Colon (tissue), 2 donors: Measurements from ENCODE around the gene KRTAP17-1.
"Not testable (repeated sequence)": the region's sequence is repeated elsewhere in the genome, so short reads cannot be mapped to it uniquely, and the experiment has no call there.

Experiments
- FAIRE-seq: peaks from 2 replicates; lab custom pipeline; 2012; peaks lifted over from hg19 to GRCh38; lab: Jason Lieb, UNC
- donor health status: control.
- donor health status: control.

Gene KRTAP17-1

DNA sequence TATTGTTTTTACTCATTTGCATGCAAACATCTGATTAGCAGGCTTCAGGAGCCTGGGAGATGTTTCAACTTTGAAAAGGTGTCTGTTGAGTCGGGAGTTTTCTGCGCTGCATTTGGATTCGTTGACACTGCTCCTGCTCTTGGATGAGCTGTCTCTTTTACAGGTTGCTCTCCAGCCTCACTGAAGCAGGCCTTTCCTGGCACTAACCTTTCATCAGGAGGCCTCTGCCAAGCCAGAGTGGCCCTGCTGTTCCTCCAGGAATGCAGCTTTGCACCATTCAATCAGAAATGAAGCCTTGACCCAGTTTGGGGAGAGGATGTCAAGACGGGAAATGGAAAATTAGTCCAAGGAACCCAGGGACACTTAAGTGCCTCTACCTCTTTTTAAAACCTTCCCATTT lies 12.5 kb downstream of the KRTAP17-1 start:
- no peak for FAIRE-seq

DNA sequence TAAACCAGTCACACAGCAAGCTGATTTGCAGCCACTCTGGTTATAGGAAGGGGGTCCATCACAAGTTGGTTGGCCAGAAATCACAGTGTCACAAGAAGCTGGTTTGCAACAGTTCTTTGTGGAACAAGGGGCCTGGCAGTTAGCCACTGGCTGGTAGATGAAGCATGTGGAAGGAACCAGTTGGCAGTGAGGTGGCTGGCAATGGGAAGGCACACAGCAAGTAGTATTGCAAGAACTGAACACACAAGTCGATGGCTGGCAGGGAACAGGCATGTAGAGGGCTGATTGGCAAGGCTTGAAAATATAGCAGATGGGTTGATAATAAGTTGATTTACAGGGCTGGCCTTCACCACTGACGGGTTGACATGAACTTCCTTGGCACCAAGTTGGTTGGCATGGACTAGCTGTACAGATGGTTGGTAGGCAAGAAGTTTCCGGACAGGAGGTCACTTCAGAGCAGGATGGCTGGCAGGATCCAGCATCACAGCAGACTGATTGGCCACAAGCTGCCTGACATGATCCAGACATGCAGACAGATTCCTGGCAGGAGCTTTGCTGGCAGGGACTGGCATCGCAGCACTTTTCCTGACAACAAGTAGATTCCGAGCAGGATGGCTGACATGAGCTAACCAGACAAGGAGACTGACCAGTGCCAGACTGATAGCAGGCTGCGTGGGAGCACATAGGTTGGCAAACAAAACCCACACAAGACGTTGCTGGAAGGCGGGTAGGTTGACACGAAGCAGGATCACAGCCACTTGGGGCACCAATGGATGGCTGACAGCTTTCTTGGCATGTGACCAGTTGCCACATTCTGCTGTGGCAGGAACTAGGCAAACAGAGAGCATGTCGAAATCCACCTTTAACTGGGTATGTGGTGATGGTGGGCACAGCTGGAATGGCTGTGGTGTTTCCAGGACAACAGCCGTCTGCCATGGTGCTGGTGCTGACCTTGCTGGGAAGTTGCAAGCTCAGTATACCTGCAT lies 13.3 kb downstream of the KRTAP17-1 start, which contains the start of gene KRTAP29-1:
TSS of gene KRTAP29-1 (minus strand) at position 936 of the 986 bp plus-strand sequence. CDS start at position 936, 0 bp downstream.
- no peak for FAIRE-seq

- FAIRE-seq = no peak
These were observed 14.2 kb downstream of the KRTAP17-1 start for GRCh38 chr17:41301204-41301790.

- FAIRE-seq = no peak
These were observed 16.9 kb downstream of the KRTAP17-1 start for GRCh38 chr17:41298458-41299135.

DNA sequence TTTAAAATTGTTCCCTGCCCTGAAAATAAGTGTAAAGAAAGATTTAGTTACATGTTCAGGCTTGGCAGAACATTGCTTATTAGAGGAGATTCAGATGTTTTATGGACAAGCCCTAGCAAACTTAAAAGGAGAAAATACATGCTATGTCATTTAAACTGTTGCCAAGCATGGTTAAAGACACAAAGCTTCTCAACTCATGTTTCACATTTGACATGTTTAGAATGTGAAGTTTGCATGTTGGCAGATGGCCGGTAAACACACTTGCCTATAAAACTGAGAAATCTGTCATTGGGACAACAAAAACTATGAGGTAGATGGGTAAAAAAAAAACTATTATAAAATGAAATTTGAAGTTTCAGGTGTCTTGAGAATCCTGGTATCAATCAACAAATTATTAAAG lies 18.7 kb downstream of the KRTAP17-1 start:
- FAIRE-seq = no peak

DNA sequence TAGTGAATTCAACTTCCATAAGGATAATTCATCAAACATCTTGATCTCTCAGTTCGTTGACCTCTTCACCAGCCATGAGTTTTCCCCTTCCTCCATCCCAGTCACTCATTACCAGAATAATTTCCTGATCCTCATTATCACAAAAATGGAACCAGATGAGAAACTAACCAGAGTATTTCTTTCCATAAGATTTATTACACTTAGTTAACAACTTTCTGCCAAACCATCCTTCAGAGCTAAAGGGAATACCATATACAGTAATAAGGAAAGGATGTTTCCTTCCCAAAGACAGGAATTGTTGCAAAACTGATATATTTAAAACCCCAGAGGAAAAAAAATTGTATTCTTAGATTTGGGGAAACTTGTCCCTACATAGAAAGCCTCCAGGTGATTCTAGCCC lies 21.5 kb downstream of the KRTAP17-1 start:
- no peak for FAIRE-seq

DNA sequence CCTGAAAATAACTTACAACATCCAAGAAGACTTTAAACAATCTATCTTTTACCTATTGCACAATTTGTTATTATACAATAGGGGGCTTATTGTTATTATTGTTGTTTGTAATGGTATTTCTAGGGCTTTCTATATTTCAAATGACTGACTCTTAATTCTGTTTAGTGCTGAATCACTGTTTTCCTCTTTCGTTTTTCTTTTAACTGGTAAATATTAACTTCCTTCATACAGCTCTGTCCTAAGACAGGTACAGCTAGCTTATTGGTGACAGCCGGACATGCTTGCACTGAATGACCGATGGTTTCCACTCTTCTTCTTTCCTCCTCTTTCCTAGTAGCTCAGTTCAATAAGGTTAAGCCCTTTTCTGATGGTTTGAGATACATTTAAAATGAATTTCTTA lies 28.5 kb downstream of the KRTAP17-1 start:
- FAIRE-seq = no peak

- no peak for FAIRE-seq
These were observed 31.0 kb downstream of the KRTAP17-1 start for GRCh38 chr17:41284546-41284945.

DNA sequence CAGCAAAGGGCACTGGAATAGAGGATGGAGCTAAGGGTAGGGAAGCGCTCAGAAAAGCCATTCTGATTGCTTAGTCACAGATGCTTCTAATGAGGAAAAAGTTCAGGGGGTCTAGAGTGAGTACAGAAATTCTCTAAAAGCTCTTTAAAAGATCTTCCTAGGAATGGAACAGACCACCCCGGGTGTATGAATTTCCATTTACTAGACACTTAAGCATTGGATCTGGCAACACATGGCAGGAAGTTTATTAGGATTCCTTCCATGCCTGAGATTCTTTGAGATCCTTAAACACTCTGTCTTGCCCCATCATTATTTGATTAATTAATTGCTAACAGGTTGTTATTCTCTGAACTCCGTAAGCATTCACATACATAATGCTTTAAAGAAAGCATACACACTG lies 31.5 kb downstream of the KRTAP17-1 start:
- no peak for FAIRE-seq

DNA sequence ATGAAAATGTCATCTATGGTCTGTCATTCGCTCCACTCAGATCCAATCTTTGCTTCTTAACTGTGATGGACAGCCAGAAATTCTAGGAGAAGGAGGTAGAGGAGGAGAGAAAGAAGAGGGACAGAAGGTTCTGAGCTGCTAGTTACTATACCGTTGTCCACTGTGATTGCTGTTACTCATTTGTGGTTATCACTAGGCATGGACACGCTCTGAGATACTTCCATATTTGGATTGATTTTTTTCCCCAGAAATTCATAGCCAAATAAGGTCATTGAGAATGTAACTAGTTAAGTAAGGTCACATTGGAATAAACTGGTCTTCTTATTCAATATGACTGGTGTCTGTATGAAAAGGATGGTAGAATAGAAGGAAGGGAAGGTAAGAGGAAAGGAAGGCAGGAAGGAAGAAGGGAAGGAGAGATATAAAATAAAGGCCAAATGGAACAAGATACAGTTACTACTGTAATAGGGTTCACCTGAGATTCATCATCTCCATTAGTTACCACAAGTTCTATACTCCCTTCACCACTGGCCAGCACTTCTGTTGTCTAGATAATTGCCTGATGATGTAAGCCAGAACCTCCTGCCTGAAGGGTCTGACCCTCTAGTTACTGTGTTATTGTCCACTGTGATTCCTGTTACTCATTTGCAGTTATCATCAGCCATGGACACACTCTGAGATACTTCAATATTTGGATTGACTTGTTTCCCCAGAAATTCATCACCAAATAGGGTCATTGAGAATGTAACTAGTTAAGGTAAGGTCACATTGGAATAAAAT lies 37.1 kb downstream of the KRTAP17-1 start:
- FAIRE-seq = no peak

DNA sequence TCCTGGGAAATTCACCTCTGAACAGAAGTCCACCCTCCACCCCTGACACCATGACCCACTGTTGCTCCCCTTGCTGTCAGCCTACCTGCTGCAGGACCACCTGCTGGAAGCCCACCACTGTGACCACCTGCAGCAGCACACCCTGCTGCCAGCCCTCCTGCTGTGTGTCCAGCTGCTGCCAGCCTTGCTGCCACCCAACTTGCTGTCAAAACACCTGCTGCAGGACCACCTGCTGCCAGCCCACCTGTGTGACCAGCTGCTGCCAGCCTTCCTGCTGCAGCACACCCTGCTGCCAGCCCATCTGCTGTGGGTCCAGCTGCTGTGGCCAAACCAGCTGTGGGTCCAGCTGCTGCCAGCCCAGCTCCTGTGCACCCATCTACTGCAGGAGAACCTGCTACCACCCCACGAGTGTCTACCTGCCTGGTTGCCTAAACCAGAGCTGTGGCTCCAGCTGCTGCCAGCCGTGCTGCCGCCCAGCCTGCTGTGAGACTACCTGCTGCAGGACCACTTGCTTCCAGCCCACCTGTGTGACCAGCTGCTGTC lies 39.8 kb downstream of the KRTAP17-1 start, which contains the start of gene KRTAP9-7:
TSS of gene KRTAP9-7 (plus strand) at position 51 of the 543 bp plus-strand sequence. CDS start at position 51, 0 bp downstream.
- FAIRE-seq = not testable (repeated sequence)

- no peak for FAIRE-seq
These were observed 43.7 kb downstream of the KRTAP17-1 start for GRCh38 chr17:41271858-41272257.

DNA sequence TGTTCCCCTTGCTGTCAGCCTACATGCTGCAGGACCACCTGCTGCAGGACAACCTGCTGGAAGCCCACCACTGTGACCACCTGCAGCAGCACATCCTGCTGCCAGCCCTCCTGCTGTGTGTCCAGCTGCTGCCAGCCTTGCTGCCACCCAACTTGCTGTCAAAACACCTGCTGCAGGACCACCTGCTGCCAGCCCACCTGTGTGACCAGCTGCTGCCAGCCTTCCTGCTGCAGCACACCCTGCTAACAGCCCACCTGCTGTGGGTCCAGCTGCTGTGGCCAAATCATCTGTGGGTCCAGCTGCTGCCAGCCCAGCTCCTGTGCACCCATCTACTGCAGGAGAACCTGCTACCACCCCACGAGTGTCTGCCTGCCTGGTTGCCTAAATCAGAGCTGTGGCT lies 44.2 kb downstream of the KRTAP17-1 start:
- not testable (repeated sequence) for FAIRE-seq

DNA sequence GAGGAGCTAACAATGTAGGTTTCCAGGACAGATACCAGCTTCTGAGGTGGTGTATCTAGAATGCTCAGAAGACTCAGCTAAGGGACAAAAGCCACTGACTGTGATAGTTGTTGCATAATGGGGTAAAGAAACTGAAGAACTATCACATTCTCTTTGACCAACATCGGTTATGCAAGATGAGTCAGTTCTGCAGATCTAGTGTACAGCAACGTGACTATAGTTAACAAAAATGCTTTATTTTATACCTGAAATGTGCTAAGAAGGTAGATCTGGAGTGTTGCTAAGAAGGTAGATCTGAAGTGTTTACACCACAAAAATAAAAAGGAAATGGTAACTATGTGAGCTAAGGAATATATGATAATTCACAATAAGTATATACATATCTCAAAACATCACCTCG lies 47.8 kb downstream of the KRTAP17-1 start:
- FAIRE-seq = no peak

DNA sequence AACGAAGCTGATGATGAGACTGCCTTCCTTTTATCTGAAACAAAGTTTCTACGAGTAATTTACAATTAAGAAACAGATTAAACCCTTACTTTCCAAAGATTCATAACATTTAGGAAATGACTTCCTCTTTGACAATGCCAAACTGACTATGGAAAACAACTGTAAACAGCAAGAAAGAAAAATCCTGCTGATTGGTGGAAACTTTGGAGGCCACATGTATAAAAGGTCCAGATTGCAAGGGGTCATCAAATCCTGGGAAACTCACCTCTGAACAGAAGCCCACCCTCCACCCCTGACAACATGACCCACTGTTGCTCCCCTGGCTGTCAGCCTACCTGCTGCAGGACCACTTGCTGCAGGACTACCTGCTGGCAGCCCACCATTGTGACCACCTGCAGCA lies 50.4 kb downstream of the KRTAP17-1 start, which contains the start of gene KRTAP9-6:
TSS of gene KRTAP9-6 (plus strand) at position 301 of the 400 bp plus-strand sequence. CDS start at position 301, 0 bp downstream.
- no peak for FAIRE-seq
